Measurements from ENCODE around the gene EVPL.
A peak's percentile ranks its signal among the peaks of the same experiment; 100 is the strongest.

The EVPL gene

DNA sequence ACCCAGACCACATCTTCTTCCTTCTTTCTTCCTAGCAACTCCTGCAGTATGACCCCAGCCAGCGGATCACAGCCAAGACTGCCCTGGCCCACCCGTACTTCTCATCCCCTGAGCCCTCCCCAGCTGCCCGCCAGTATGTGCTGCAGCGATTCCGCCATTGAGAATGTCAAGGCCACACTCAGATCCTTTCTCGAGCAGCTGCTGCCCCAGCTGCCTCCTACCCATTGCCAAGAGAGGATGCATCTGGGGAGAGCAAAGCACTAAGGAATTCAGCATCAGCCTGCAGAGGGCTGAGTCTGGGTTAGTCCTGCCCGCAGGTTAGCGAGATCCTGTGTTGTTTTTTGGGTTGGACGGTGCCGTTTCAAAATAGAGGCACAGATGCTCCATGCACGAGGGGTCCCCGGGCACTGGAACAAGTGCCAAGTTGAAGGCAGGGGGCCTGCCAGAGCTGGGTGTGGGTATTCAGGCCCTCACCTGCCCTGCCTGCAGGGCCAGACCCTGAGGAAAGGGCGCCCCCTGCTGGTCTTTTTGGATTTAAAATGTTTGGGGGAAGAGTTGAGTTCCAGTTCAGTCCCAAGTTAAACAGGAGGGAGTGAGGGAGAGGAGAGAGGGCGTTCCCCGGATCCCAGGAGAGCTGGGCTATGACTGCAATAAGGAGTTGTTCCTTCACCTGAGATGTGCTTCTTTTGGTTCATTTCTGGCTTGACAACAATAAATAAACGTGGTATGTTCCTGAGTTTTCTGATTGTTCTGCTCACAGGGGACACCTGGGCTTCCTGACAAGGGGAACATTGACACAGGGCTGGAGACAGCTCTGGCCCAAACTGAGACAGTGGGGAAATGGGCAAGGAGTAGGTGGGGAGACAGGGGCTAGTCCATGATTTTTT is 21.6 kb downstream of the EVPL start:
- peak overlapping the region; percentile 32 for H3K27ac ChIP-seq (ENCODE audit: low read depth, low read length, severe bottlenecking)
- H3K4me1 ChIP-seq (ENCODE audit: control insufficient read depth, insufficient read depth, low read length, poor library complexity, severe bottlenecking), result peaks cover 9% of the 10 kb centered on the region
- H3K9me3 ChIP-seq (ENCODE audit: control insufficient read depth, low read length), result no peaks in the 10 kb centered on the region
- no peaks in the 10 kb centered on the region for H3K36me3 ChIP-seq (ENCODE audit: control insufficient read depth, insufficient read depth, low read length)
- H3K4me3 ChIP-seq (ENCODE audit: extremely low read depth, insufficient read depth, low read length, poor library complexity, severe bottlenecking), result no peak overlapping the region
- 70 to 73% methylated on average over 12 to 16 of the region's 16 CpGs for WGBS, 2 experiments (ENCODE audit: insufficient coverage in 2 of 2)

GRCh38 chr17:76004750-76005262 is 22.3 kb downstream of the EVPL start:
- WGBS, 2 experiments (ENCODE audit: insufficient coverage in 2 of 2), result 85 to 98% methylated on average over 6 to 8 of the region's 8 CpGs
- peak overlapping the region; percentile 32 for H3K27ac ChIP-seq (ENCODE audit: low read depth, low read length, severe bottlenecking)
- no peaks in the 10 kb centered on the region for H3K9me3 ChIP-seq (ENCODE audit: control insufficient read depth, low read length)
- H3K4me3 ChIP-seq (ENCODE audit: extremely low read depth, insufficient read depth, low read length, poor library complexity, severe bottlenecking), result no peak overlapping the region
- H3K36me3 ChIP-seq (ENCODE audit: control insufficient read depth, insufficient read depth, low read length), result no peaks in the 10 kb centered on the region
- H3K4me1 ChIP-seq (ENCODE audit: control insufficient read depth, insufficient read depth, low read length, poor library complexity, severe bottlenecking), result peaks cover 9% of the 10 kb centered on the region

- Histone ChIP-seq H3K36me3 (ENCODE audit: control insufficient read depth, insufficient read depth, low read length) (no peaks in the 10 kb centered on the region), H3K4me3 (ENCODE audit: extremely low read depth, insufficient read depth, low read length, poor library complexity, severe bottlenecking) (no peak overlapping the region), H3K27ac (ENCODE audit: low read depth, low read length, severe bottlenecking) (no peak overlapping the region), H3K9me3 (ENCODE audit: control insufficient read depth, low read length) (no peaks in the 10 kb centered on the region), H3K4me1 (ENCODE audit: control insufficient read depth, insufficient read depth, low read length, poor library complexity, severe bottlenecking) (peaks cover 9% of the 10 kb centered on the region)
- 88 to 91% methylated on average over 5 to 6 of the region's 6 CpGs for WGBS, 2 experiments (ENCODE audit: insufficient coverage in 2 of 2)
Measured at GRCh38 chr17:76003915-76004314, 23.2 kb downstream of the EVPL start.

- no peaks in the 10 kb centered on the region for H3K36me3 ChIP-seq (ENCODE audit: control insufficient read depth, insufficient read depth, low read length)
- no peak overlapping the region for H3K4me3 ChIP-seq (ENCODE audit: extremely low read depth, insufficient read depth, low read length, poor library complexity, severe bottlenecking)
- H3K9me3 ChIP-seq (ENCODE audit: control insufficient read depth, low read length), result no peaks in the 10 kb centered on the region
- H3K27ac ChIP-seq (ENCODE audit: low read depth, low read length, severe bottlenecking), result no peak overlapping the region
- WGBS, 2 experiments (ENCODE audit: insufficient coverage in 2 of 2), result 96 to 98% methylated on average over 10 to 12 of the region's 12 CpGs
- H3K4me1 ChIP-seq (ENCODE audit: control insufficient read depth, insufficient read depth, low read length, poor library complexity, severe bottlenecking), result peaks cover 23% of the 10 kb centered on the region
Measured at GRCh38 chr17:76002100-76002499, 25.0 kb downstream of the EVPL start.

- WGBS, 2 experiments (ENCODE audit: insufficient coverage in 2 of 2), result 80 to 86% methylated on average over 11 to 14 of the region's 21 CpGs
- Histone ChIP-seq H3K4me1 (ENCODE audit: control insufficient read depth, insufficient read depth, low read length, poor library complexity, severe bottlenecking) (peaks cover 29% of the 10 kb centered on the region), H3K27ac (ENCODE audit: low read depth, low read length, severe bottlenecking) (no peak within 1 kb of the TSS)
Measured at GRCh38 chr17:76000755-76001521, 26.2 kb downstream of the EVPL start, which contains the start of gene CDK3. Gene CDK3, plus strand, starts transcription at chr17:76000855. Its CDS starts 571 bp downstream, at chr17:76001426.

GRCh38 chr17:76000016-76000754 is 26.9 kb downstream of the EVPL start:
- Histone ChIP-seq H3K36me3 (ENCODE audit: control insufficient read depth, insufficient read depth, low read length) (peaks cover 5% of the 10 kb centered on the region), H3K4me1 (ENCODE audit: control insufficient read depth, insufficient read depth, low read length, poor library complexity, severe bottlenecking) (peaks cover 28% of the 10 kb centered on the region), H3K4me3 (ENCODE audit: extremely low read depth, insufficient read depth, low read length, poor library complexity, severe bottlenecking) (no peak overlapping the region), H3K9me3 (ENCODE audit: control insufficient read depth, low read length) (no peaks in the 10 kb centered on the region), H3K27ac (ENCODE audit: low read depth, low read length, severe bottlenecking) (no peak overlapping the region)
- 73 to 79% methylated on average over 23 to 29 of the region's 31 CpGs for WGBS, 2 experiments (ENCODE audit: insufficient coverage in 2 of 2)

More at GRCh38 chr17:76000755-76001521, 26.2 kb downstream of the EVPL start, which contains the start of gene CDK3:
- Histone ChIP-seq H3K9me3 (ENCODE audit: control insufficient read depth, low read length) (no peaks in the 10 kb centered on the region), H3K4me3 (ENCODE audit: extremely low read depth, insufficient read depth, low read length, poor library complexity, severe bottlenecking) (no peak within 1 kb of the TSS), H3K36me3 (ENCODE audit: control insufficient read depth, insufficient read depth, low read length) (no peaks in the 10 kb centered on the region)

DNA sequence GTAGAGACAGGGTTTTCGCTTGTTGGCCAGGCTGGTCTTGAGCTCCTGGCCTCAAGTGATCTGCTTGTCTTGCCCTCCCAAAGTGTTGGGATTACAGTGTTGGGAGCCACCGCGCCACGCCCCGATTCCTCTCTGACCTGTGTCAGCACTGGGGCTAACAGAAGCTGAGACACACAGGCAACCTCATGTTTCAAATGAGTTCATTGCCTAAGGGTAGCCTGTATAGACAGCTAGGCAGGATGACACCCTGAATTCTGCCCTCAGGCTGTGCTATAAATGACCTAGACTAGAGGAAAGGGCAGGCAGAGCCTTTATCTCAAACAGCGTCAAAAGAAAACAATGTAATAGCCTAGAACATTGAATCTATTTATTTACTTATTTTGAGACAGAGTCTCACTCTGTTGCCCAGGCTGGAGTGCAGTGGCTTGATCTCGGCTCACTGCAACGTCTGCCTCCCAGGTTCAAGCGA is 28.7 kb downstream of the EVPL start:
- Histone ChIP-seq H3K9me3 (ENCODE audit: control insufficient read depth, low read length) (no peaks in the 10 kb centered on the region), H3K4me3 (ENCODE audit: extremely low read depth, insufficient read depth, low read length, poor library complexity, severe bottlenecking) (no peak overlapping the region), H3K36me3 (ENCODE audit: control insufficient read depth, insufficient read depth, low read length) (peaks cover 5% of the 10 kb centered on the region), H3K4me1 (ENCODE audit: control insufficient read depth, insufficient read depth, low read length, poor library complexity, severe bottlenecking) (peaks cover 20% of the 10 kb centered on the region), H3K27ac (ENCODE audit: low read depth, low read length, severe bottlenecking) (no peak overlapping the region)
- 93 to 99% methylated on average over 8 of the region's 9 CpGs for WGBS, 2 experiments (ENCODE audit: insufficient coverage in 2 of 2)

GRCh38 chr17:75996665-75997590 is 30.2 kb downstream of the EVPL start:
- H3K36me3 ChIP-seq (ENCODE audit: control insufficient read depth, insufficient read depth, low read length), result peaks cover 8% of the 10 kb centered on the region
- H3K4me3 ChIP-seq (ENCODE audit: extremely low read depth, insufficient read depth, low read length, poor library complexity, severe bottlenecking), result no peak overlapping the region
- no peaks in the 10 kb centered on the region for H3K9me3 ChIP-seq (ENCODE audit: control insufficient read depth, low read length)
- H3K4me1 ChIP-seq (ENCODE audit: control insufficient read depth, insufficient read depth, low read length, poor library complexity, severe bottlenecking), result peaks cover 20% of the 10 kb centered on the region
- 75 to 82% methylated on average over 16 of the region's 18 CpGs for WGBS, 2 experiments (ENCODE audit: insufficient coverage in 2 of 2)
- peak overlapping the region; percentile 50 for H3K27ac ChIP-seq (ENCODE audit: low read depth, low read length, severe bottlenecking)

DNA sequence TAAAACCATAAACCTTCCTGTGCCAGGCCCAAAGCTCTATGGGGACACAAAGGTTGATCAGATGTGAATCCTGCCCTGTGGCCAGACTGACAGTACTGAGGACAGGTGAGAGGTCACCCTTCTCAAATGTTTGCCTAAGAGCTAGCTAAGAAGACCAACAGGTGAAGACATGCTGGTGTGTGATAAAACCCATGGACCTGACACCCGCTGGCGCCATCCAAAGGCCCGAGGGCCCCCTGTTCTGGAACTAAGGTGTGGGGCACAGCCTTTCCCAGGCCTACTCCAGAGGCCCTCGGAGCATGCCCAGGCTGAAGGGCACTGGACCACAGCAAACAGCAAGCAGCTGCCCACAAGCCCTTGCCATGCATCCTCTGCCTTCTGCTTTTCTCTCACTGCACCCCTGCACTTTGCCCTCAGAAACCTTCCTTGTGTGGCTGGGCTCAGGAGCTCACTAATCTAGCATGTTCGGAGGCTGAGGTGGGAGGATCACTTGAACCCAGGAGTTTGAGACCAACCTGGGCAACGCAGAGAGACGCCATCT is 31.7 kb downstream of the EVPL start:
- peaks cover 8% of the 10 kb centered on the region for H3K36me3 ChIP-seq (ENCODE audit: control insufficient read depth, insufficient read depth, low read length)
- WGBS, 2 experiments (ENCODE audit: insufficient coverage in 2 of 2), result 93 to 94% methylated on average over 6 to 7 of the region's 7 CpGs
- H3K4me1 ChIP-seq (ENCODE audit: control insufficient read depth, insufficient read depth, low read length, poor library complexity, severe bottlenecking), result peaks cover 20% of the 10 kb centered on the region
- H3K9me3 ChIP-seq (ENCODE audit: control insufficient read depth, low read length), result no peaks in the 10 kb centered on the region
- no peak overlapping the region for H3K27ac ChIP-seq (ENCODE audit: low read depth, low read length, severe bottlenecking)
- no peak overlapping the region for H3K4me3 ChIP-seq (ENCODE audit: extremely low read depth, insufficient read depth, low read length, poor library complexity, severe bottlenecking)

Data from mesodermal cell (in vitro differentiated cells).